Body of pancreas (tissue), 4 donors: ENCODE results near the gene CCBE1.

Source experiments
- CTCF ChIP-seq, 7 experiments: fragments of 450-650 bp in 4 of 7; fragments of 200-600 bp in 3 of 7; sonication (generic) in 3 of 7; IDR thresholded peaks; one replicate each; pipeline ENCODE4 v1.5.1; 2016 to 2019; ENCODE audit warnings: antibody characterized with exemption in 7 of 7
- POLR2A ChIP-seq, 3 donors: fragments of 450-650 bp; IDR thresholded peaks; one replicate each; pipeline ENCODE4 v1.6.1; 2016; ENCODE audit warnings: antibody characterized with exemption in 3 of 3, mild to moderate bottlenecking in 2 of 3

GRCh38 chr18:59604877-59605276 lies 92.3 kb downstream of the CCBE1 start:
- no peak for TF ChIP-seq CTCF (IDR thresholded peaks at IDR 0.05)
- no peak for TF ChIP-seq POLR2A (IDR thresholded peaks at IDR 0.05)
